Thymus (tissue), 11 donors: ENCODE measurements around the gene IFI27. TPM values are rescaled to one million over a fixed set of nuclear protein-coding genes. Genes with fewer than 3 reads are reported as not detected.

Experiments used
- DNase-seq, 9 donors: peaks; one replicate each; pipeline ENCODE4 v3.0.0-alpha.2; 2013; ENCODE audit warnings: low spot score in 9 of 9, low read depth in 6 of 9, missing footprints in 1 of 9
- H3K27ac ChIP-seq, 2 donors: one replicate each; pipeline ENCODE4 v1.5.1; 2013; ENCODE audit warnings: control low read depth in 1 of 2, low read depth in 1 of 2, low read length in 1 of 2, mild to moderate bottlenecking in 1 of 2, moderate library complexity in 1 of 2
- H3K27me3 ChIP-seq, 2 donors: one replicate each; pipeline ENCODE4 v1.5.1; 2013; ENCODE audit warnings: low read length in 1 of 2; ENCODE audit not compliant: control insufficient read depth in 2 of 2, insufficient read depth in 1 of 2
- H3K36me3 ChIP-seq, 2 donors: one replicate each; pipeline ENCODE4 v1.5.1; 2013; ENCODE audit warnings: low read length in 1 of 2, mild to moderate bottlenecking in 1 of 2, moderate library complexity in 1 of 2; ENCODE audit not compliant: control insufficient read depth in 2 of 2, insufficient read depth in 2 of 2
- H3K4me1 ChIP-seq, 2 donors: one replicate each; pipeline ENCODE4 v1.5.1; 2013; ENCODE audit warnings: low read length in 2 of 2; ENCODE audit not compliant: control insufficient read depth in 2 of 2, insufficient read depth in 2 of 2
- H3K4me3 ChIP-seq, 2 donors: one replicate each; pipeline ENCODE4 v1.5.1; 2013; ENCODE audit warnings: low read length in 2 of 2, control low read depth in 1 of 2, mild to moderate bottlenecking in 1 of 2
- H3K9me3 ChIP-seq, 2 donors: one replicate each; pipeline ENCODE4 v1.5.1; 2013; ENCODE audit warnings: low read length in 1 of 2, mild to moderate bottlenecking in 1 of 2; ENCODE audit not compliant: control insufficient read depth in 2 of 2, insufficient read depth in 1 of 2
- WGBS: extraction: QIAGEN DNeasy Blood & Tissue Kit; methylation state at CpG from one replicate; pipeline ENCODE4 v1.1.7; 2013; 5-methylcytosine and 5-hydroxymethylcytosine counted together
- polyA plus RNA-seq: library from polyadenylated mRNA; stranded (reverse); fragments of 200-250 nt; gene quantifications from one replicate; pipeline ENCODE4 v1.2.3, GENCODE V29; 2013
- total RNA-seq: library from RNA; stranded (reverse); fragments of 120-200 nt; gene quantifications from one replicate; pipeline ENCODE4 v1.2.4, GENCODE V29; 2013
- donor health status: healthy.

IFI27 gene
- total and polyA plus RNA-seq, 2 donors: 360 to 839 TPM

DNA sequence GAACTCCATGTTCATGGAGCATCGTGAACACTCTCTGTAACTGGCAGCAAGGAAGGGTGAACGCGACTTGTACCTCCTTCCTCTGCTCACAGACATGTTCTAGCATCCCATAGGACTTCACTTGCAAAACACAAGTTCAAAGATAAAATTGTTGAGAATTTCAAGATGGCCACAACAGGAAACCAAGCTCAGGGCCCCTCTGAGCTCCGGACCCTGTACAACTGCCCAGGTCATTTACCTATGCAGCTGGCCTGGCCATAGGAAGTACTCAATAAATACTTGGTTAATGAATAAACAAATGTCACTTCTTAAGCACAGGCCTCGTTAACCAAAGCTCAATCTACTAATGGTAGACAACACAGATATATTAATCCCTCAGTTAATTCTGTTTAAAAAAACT, 51.9 kb downstream of the IFI27 start:
- 95% methylated on average over 5 of the region's 5 CpGs for WGBS
- no peak overlapping the region for H3K27ac ChIP-seq
- H3K4me3 ChIP-seq: no peak overlapping the region
- H3K9me3 ChIP-seq: no peaks in the 10 kb centered on the region
- H3K27me3 ChIP-seq: peaks cover 0 to 21% of the 10 kb centered on the region in 2 donors
- H3K4me1 ChIP-seq: no peaks in the 10 kb centered on the region
- DNase-seq: no peak
- no peaks in the 10 kb centered on the region for H3K36me3 ChIP-seq

DNA sequence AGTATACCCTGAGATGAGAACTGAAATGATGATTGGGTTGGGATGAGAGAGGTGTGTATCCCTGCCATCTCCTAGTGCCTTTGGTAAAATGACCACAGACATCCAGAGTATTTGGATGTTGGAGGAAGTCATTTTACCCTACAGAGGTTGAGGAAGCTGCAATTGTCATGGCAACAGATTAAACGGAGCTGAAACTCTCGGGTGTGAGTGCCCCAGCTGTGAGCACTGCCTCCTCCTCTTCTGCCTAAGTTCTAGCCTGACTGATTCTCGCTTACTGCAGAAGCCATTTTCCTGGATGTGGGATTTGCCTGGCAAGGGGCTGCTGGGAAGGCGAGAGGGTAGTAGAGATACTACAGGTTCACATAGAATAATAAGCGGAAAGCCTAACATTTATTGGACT, 53.3 kb downstream of the IFI27 start:
- Histone ChIP-seq H3K4me3 (no peak overlapping the region), H3K27ac (no peak overlapping the region), H3K9me3 (no peaks in the 10 kb centered on the region), H3K4me1 (no peaks in the 10 kb centered on the region), H3K27me3 (peaks cover 0 to 21% of the 10 kb centered on the region in 2 donors), H3K36me3 (no peaks in the 10 kb centered on the region)
- 61% methylated on average over 5 of the region's 5 CpGs for WGBS
- no peak for DNase-seq

DNA sequence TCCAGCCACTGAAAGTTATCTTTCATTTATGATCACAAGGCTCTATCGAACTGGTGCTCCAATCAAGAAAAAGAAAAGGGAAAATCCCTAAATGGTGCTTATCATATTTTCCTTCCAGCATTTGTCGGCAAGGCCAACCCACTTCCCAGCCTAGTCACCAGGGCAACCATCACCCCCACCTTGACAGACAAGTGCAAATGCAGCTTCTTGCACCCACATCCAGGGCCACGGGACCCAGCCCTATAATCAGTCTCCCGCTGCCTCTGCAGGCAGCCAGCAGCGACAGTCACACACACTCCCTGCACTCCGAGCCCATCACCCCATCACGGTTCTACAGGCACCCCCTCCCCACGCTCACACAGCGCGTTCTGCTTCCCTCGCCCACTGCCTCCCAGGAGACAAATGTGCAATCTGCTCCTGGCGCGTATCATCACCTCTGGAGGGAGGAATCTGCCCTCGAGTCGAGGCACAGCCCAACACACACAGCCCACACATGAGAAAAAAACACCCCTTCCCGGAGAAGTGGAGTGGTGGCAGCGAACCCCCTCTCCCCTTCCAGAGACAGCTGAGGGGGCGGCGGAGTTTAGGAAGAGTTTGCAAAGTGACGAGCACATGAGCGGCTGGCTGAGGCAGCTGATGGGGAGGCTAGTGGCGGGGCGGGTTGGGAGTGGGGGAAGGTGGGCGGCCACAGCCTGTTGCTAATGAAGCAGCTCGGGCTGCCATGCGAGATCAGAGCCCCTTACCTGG, 54.3 kb downstream of the IFI27 start:
- peaks cover 0 to 21% of the 10 kb centered on the region in 2 donors for H3K27me3 ChIP-seq
- H3K4me1 ChIP-seq: no peaks in the 10 kb centered on the region
- H3K27ac ChIP-seq: no peak overlapping the region
- H3K4me3 ChIP-seq: no peak overlapping the region
- H3K9me3 ChIP-seq: no peaks in the 10 kb centered on the region
- DNase-seq: no peak
- WGBS: 85% methylated on average over 26 of the region's 26 CpGs
- no peaks in the 10 kb centered on the region for H3K36me3 ChIP-seq

DNA sequence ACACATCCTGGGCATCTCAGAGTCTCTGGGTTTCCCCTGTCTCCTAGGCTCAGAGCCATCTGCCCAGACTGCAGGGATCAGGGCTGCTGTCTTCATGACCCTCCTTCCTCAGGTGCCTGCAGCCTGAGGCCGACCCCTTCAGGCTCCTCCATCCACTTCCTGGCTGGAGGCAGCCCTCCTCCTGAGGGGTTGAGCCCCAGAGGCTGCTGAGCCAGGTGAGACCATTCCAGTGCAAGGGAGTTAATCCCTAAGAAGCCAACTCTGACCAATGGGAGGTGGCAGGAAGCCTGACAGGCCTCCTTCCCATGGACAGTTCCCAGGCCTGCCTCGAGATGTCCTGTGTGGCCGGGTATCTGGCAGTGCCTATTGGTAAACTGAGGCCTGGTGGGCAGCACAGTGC, 55.2 kb downstream of the IFI27 start:
- Histone ChIP-seq H3K4me1 (no peaks in the 10 kb centered on the region), H3K9me3 (no peaks in the 10 kb centered on the region), H3K27ac (no peak overlapping the region), H3K27me3 (peaks cover 0 to 22% of the 10 kb centered on the region in 2 donors), H3K36me3 (no peaks in the 10 kb centered on the region), H3K4me3 (no peak overlapping the region)
- WGBS: 99% methylated on average over 3 of the region's 3 CpGs
- DNase-seq: no peak

Other genes starting within 250 kb of the IFI27 start
- gene FAM181A, start 183.4 kb upstream of the IFI27 start, total RNA-seq: not detected
- 0.11 TPM for gene FAM181A, start 183.4 kb upstream of the IFI27 start, polyA plus RNA-seq
- 3.7 TPM for gene ASB2, start 134.2 kb upstream of the IFI27 start, total RNA-seq
- 2.6 TPM for gene ASB2, start 134.2 kb upstream of the IFI27 start, polyA plus RNA-seq
- gene CCDC197, start 113.4 kb upstream of the IFI27 start, total RNA-seq: not detected
- not detected for gene CCDC197, start 113.4 kb upstream of the IFI27 start, polyA plus RNA-seq
- 0.52 TPM for gene OTUB2, start 84.4 kb upstream of the IFI27 start, total RNA-seq
- gene OTUB2, start 84.4 kb upstream of the IFI27 start, polyA plus RNA-seq: 0.27 TPM
- 191 TPM for gene DDX24, start 29.5 kb upstream of the IFI27 start, total RNA-seq
- gene DDX24, start 29.5 kb upstream of the IFI27 start, polyA plus RNA-seq: 103 TPM
- gene IFI27L1, start 29.4 kb upstream of the IFI27 start, total RNA-seq: 26.4 TPM
- 16.7 TPM for gene IFI27L1, start 29.4 kb upstream of the IFI27 start, polyA plus RNA-seq
- gene IFI27L2, start 18.9 kb downstream of the IFI27 start, total RNA-seq: 79.1 TPM
- 118 TPM for gene IFI27L2, start 18.9 kb downstream of the IFI27 start, polyA plus RNA-seq
- 0.24 TPM for gene PPP4R4, start 63.6 kb downstream of the IFI27 start, total RNA-seq
- 1.3 TPM for gene PPP4R4, start 63.6 kb downstream of the IFI27 start, polyA plus RNA-seq
- 0.05 TPM for gene SERPINA10, start 182.5 kb downstream of the IFI27 start, total RNA-seq
- 0.14 TPM for gene SERPINA10, start 182.5 kb downstream of the IFI27 start, polyA plus RNA-seq
- gene SERPINA6, start 212.6 kb downstream of the IFI27 start, total RNA-seq: 0.33 TPM
- 0.91 TPM for gene SERPINA6, start 212.6 kb downstream of the IFI27 start, polyA plus RNA-seq